ENCODE data around the gene GPN3.
"Not testable (repeated sequence)": the region's sequence is repeated elsewhere in the genome, so short reads cannot be mapped to it uniquely, and the experiment has no call there.

The GPN3 gene

DNA sequence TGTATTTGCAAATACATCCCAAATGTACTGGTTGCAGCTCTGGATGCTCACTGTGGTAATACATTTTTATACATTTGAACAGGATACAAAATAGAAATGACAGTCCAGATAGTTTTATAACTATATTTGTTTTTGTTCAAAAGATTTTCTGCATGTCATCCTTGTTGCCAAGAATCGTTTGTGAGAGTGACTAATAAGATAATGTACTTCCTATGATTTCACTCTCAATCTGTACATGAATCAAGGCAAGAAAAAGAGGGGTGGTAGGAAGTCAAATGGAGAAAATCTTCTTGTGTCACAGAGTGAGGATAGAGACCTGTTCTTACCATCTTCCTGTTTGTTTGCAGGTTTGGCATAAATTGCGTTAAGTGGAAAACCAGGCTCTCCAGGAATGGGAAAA is 31.8 kb downstream of the GPN3 start:
- no peak for DNase-seq

DNA sequence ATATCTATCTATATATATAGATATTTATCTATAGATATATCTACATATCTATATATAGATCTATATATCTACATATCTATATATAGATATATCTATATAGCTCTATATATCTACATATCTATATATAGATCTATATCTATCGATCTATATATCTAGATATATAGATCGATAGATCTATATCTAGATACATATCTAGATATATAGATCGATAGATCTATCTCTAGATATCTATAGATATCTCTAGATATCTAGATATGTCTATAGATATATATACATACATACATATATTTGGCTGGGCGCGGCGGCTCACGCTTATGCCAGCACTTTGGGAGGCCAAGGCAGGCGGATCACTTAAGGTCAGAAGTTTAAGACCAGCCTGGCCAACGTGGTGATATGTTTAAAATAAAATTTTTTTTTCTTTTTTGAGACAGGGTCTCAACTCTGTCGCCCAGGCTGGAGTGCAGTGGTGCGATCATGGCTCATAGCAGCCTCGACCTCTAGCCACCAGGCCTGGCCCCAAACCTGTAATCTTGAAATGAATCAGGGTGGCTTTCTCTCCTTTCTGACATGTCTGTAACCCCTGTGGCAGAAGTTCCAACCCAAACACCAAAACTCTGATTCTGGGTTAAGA is 36.0 kb downstream of the GPN3 start:
- no peak for DNase-seq

- not testable (repeated sequence) for DNase-seq
These were observed 38.4 kb downstream of the GPN3 start for GRCh38 chr12:110429676-110430075.

- no peak for DNase-seq
These were observed 41.7 kb downstream of the GPN3 start for GRCh38 chr12:110426406-110426805.

DNA sequence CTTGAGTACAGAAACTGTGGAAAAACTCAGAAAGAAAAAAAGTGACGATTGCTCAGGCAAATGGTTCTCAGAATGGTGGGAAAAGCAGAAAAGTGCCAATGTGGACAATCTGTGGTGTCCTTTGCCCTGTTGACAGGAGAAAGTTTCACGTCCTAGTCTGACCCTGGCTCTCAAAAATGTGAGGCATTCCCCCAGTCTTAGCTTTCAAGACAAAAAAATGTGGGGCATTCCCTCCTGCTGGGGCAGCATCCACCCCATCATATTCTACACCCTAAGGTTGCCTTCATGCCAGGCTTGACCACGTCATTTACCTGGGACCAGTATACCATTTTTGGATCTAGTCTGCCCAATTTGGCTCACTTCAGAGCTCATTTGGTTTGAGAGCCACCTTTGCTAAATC is 43.8 kb downstream of the GPN3 start:
- DNase-seq, result no peak

DNA sequence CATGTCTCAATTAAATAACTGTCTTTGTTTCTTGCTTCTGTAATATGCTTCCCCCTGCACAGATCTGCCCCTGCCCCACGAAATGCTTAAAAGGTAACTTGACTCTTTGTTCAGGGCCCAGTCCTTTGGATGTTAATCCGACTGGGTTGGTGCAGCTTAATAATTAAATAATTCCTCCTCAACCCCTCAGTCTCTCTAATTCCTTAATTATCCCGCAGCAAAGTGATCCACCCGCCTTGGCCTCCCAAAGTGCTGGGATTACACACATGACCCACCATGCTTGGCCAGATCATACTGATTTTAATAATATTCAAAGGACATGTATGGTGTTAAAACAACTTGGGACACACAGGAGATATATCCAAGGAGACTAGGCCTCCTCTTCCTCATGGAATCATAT is 46.4 kb downstream of the GPN3 start:
- no peak for DNase-seq

DNA sequence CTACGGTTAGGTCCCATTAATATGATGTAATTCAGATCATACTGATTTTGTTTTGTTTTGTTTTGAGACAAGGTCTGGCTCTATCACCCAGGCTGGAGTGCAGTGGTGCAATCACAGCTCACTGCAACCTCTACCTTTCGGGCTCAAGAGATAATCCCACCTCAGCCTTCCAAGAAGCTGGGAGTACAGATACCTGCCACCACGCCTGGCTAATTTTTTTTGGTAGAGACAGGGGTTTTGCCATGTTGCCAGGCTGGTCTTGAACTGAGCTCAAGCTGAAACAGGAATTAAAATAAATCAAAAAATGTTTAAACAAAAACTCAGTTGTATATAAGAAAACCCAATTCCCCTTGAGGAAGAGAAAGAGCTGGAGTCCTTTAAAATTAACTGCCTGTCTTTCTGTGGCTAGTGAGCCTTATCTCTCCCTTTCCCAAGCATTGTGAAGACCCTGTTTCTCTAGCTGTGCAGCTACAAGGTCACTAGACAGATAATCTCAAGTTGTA is 46.8 kb downstream of the GPN3 start:
- no peak for DNase-seq

DNA sequence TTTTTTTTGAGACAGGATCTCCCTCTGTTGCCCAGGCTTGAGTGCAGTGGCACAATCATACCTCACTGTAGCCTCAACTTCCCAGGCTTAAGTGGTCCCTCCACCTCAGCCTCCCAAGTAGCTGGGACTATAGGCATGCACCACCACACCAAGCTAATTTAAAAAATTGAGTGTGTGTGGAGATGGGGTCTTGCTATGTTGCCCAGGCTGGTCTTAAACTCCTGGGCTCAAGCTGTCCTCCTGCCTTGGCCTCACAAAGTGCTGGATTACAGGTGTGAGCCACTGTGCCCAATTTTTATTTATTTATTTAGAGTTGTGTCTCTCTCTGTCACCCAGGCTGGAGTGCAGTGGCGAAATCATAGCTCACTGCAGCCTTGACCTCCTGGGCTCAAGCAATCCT is 47.4 kb downstream of the GPN3 start:
- not testable (repeated sequence) for DNase-seq

DNA sequence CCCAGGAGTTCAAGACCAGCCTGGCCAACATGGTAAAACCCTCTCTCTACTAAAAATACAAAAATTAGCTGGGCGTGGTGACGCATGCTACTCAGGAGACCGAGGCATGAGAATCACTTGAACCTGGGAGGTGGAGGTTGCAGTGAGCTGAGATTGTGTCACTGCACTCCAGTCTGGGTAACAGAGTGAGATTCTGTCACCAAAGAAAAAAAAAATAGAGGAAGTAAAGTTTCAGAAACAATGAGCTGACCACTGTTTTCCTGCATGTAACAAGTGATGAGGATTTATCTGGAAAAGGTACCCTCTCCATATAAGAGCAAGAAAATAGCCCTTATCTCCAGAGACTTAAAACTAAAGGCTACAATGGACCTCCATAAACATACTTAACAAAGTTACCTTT is 50.9 kb downstream of the GPN3 start:
- DNase-seq, result not testable (repeated sequence)

- DNase-seq, result not testable (repeated sequence)
These were observed 58.0 kb downstream of the GPN3 start for GRCh38 chr12:110410086-110410485.

- DNase-seq, result not testable (repeated sequence)
These were observed 62.9 kb downstream of the GPN3 start for GRCh38 chr12:110405126-110405662.

DNA sequence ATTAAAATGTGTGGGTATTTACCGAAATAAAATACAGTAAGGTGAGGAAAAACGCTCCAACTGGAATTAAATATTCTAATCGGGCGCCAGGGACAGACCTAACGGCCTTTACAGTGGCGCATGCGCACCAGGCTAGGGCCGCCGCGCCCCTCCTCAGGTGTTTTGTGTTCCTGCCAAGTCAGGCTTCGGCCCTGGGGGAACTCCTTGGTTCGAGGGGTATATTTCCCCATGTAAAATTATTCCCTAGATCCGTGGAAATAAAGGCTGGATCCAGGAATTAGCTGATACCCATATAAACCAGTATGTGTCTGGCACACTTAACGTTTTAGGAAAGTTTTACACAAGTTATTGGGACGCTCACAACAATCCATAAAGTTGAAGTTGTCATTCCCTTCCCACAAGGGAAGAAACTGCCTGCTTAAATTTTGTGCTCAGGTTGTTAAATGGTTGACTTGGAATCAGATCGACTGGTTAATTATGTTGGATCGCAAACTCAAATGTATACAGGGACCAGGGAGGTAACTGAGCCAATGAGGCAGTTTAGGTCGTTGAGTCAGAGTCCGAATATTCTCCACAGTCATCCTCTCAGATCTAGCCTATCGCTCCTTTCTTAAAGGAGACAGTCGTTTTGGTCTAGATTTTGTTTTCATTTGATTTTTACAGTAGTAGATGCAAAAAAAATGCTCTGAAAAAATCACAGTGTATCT is 63.9 kb downstream of the GPN3 start:
- peak; percentile 59 for DNase-seq

DNA sequence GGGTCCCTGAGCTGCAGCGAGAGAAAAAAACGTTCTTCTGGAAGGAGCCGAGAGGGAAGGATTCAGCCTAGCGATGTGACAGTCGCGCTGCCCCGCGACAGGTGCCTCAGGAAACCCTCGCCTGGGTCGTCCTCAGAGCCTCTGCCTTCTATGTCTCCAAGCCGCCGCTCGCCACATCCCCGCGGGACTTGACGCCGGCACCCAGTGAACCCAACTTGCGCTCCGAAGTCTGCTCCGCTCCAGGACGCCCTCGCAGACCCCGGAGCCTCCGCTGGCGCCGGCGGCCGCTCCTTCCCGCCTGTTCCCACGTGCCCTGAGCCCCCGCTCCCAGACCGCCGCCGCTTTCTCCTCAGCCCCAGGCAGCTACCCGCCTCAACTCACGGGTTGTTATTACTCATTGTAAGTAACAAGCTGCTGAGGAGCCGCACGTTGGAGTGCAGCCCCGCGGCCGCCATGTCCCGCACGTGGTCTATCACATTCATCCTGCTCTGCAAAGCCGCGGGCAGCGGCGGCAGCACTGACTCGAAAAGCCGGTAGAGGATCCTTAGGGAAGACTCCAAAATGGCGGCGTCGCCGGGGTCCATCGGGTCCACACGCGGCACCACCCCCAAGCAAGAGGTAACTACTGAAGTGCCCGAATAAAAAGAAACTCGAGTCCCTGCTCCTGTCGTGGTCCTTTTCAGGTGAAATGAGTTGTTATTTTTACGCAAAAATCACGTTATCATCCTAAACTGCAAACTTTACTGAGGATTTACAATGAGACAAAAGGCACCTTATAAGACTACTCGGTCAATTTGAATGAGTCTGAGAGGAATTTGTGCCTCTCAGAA is 64.7 kb downstream of the GPN3 start, which contains the start of gene ANAPC7:
Gene ANAPC7, minus strand, starts transcription at position 563 of the 830 bp plus-strand sequence. Its CDS starts 81 bp downstream, at position 482.
- peak; percentile 76 for DNase-seq
